GM21723 (cell line): Measurements from ENCODE around the gene RNF31.
"Not testable (repeated sequence)": the region's sequence is repeated elsewhere in the genome, so short reads cannot be mapped to it uniquely, and the experiment has no call there.

Experiments used
- ATAC-seq: cut with Tn5 transposase; IDR thresholded peaks from one replicate; pipeline ENCODE4 v1.9.1; 2021; ENCODE audit warnings: mild to moderate bottlenecking, moderate library complexity; ENCODE audit not compliant: unreplicated experiment

The RNF31 gene

DNA sequence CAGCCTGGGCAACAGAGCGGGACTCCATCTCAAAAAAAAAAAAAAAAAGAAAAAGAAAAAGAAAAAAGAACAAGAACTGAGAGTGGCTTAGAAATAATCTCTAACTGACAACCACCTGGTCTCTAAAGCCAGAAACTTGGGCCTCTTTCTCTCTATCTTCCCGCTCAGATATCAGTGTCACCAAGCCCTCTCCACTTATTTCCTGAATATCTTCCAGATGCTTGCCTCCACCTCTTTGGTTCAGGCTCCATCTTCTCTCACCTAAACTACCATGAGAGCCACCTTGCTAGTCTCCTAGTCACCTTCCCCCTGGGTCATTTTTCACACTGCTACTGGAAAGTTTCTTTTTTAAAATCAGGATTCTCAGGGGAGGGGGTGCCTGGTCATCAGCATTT, 49.8 kb downstream of the RNF31 start:
- ATAC-seq: no peak

DNA sequence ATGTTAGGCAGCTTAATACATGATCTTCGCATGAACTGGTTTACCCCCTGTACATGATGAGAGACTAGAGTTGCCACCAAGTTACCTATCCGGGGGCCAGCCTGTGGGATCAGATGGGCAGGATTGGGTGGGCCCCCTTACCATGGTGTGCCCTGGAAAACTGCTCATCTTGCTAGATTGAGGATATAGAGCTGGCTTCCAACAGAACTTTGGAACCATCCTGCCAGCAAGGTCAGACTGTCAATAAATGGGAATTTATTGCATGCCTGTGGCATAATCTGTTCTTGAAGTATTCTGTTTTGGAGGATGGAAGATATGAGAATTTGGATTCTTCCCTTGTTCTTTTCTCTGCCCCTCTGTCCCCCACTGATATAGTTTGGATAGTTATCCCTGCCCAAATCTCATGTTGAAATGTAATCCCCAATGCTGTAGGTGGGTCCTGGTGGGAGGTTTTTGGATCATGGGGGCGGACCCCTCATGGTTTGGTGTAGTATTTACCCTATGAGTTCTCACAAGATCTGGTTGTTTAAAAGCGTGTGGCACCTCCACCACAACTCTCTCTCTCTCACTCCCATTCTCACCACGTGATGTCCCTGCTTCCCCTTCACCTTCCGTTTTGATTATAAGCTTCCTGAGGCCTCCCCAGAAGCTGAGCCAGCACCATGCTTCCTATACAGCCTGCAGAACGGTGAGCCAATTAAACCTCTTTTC, 51.7 kb downstream of the RNF31 start:
- ATAC-seq: no peak

DNA sequence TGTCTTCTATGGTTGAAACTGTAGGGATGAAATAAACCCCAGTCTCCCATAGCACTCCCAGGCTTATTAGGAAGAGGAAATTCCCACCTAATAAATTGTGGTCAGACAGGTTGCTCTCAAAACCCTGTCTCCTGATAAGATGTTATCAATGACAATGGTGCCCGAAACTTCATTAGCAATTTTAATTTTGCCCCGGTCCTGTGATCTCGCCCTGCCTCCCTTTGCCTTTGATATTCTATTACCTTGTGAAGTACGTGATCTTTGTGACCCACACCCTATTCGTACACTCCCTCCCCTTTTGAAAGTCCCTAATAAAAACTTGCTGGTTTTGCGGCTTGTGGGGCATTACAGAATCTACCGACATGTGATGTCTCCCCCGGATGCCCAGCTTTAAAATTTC, 55.2 kb downstream of the RNF31 start:
- ATAC-seq: not testable (repeated sequence)

DNA sequence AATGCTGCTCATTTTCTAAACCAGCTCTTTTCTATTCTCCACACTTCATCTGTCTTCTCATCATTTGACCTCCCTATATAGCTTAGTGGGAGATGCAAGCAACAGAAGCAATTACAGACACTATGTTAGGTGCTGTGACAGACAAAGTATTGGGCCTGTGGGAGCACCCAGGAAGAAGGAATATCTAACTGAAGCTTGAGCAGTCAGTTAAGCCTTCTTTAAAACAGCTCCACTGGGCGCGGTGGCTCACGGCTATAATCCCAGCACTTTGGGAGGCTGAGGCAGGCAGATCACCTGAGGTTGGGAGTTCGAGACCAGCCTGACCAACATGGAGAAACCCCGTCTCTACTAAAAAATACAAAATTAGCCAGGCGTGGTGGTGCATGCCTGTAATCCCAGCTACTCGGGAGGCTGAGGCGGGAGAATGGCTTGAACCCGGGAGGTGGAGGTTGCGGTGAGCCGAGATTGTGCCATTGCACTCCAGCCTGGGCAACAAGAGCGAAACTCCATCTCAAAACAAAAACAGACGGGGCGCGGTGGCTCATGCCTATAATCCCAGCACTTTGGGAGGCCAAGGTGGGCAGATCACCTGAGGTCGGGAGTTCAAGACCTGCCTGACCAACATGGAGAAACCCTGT, 56.1 kb downstream of the RNF31 start:
- not testable (repeated sequence) for ATAC-seq

DNA sequence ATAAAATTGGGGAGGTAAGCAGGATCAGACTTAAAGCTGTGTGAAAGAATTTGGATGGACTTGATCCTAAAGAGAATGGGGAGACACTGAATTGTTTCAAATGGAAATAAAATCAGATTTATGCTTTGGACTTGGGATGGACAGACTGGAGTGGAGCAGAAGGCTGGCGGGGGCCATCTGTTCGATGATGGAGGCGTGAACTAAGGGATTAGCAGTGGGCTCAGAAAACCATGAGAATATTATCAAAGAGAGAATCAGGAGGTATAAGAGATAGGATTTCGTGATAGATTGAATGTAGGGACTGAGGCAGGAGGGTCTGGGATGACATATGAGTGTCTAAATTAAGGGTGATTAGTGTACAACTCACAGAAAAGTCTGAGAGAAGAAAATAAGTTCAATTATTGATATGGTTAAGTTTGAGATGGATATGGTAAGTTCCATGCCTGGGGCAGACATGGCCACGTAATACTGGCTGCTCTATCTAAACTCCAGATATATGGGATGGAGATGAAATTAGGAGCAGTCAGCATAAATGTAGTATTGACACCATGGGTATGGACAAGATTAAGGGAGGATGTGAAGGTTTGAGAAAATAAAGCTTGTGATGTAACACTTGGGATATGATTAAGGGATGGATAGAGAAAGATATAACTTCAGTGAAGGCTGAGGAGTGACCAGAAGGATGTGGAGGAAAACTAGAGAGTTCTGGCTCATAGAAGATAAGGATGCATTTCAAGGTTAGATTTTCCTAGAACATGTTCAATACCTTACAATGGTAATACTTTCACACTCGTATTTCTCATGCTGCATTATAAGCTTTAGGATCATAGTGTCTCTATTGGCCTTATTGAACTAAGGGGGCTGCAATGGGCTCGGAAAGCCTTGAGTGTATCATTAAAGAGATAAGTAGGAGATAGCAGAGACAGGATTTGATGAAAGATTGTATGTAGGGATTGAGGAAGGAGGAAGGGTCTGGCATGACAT, 57.2 kb downstream of the RNF31 start:
- no peak for ATAC-seq

DNA sequence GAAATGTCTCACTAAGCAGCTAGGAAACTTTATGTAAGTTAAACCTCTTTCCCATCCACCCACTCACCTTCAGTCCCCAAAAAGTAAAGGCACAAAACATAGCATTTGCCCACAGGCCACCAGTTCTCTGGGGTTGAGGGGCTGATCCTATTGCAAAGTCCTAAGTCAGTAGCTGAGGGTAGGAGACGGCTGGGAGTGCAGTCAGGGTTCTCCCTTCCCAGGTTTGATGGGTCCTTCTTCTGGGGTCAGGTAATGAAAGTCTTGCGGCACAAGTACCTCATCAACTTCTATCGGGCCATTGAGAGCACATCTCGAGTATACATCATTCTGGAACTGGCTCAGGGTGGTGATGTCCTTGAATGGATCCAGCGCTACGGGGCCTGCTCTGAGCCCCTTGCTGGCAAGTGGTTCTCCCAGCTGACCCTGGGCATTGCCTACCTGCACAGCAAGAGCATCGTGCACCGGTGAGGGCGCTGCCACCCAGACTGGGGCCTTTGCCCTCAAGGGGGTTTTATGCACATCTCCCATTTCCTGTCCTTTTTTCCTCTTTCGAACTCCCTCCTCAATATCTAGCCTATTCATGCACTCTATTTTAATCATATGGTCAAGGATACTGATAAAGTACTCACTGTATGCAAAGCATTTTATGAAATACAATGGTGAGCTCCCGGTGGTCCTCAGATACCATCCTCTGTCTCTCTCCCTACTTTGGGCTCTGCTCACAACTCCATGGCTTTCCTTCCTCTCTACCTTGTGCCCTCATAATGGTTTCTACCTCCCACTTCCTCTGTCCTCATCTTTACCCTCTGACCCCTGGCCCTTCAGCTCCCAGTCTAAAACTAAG, 59.2 kb downstream of the RNF31 start:
- no peak for ATAC-seq

DNA sequence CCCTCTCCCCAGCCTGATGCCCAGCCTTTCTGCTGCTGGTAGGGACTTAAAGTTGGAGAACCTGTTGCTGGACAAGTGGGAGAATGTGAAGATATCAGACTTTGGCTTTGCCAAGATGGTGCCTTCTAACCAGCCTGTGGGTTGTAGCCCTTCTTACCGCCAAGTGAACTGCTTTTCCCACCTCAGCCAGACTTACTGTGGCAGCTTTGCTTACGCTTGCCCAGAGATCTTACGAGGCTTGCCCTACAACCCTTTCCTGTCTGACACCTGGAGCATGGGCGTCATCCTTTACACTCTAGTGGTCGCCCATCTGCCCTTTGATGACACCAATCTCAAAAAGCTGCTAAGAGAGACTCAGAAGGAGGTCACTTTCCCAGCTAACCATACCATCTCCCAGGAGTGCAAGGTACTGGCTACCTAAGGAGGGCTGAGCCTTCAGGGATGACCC, 59.8 kb downstream of the RNF31 start:
- ATAC-seq: no peak

DNA sequence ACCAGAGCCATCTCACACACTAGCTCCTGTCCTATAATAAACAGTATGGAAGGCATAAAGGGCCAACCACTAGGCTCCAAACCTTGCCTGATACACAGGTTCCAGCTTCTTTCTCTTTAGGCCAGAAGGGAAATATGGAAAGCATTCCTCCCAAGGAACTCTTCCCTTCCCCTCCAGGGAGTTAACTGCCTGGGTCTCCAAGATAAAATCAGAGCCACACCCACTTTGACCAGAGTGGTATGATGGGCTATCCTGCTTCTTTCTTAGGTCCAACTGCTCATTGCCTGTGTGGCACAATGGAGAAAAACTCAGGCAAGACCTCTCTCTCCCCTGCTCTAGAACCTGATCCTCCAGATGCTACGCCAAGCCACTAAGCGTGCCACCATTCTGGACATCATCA, 60.3 kb downstream of the RNF31 start:
- no peak for ATAC-seq
